Breast epithelium (tissue), 4 donors: ENCODE data around the gene RARA. TPM values are rescaled to one million over a fixed set of nuclear protein-coding genes. Genes with fewer than 3 reads are reported as not detected.

Experiments
- DNase-seq, 2 donors: peaks; one replicate each; pipeline ENCODE4 v3.0.0-alpha.2; 2019; ENCODE audit warnings: low spot score in 2 of 2
- H3K27ac ChIP-seq, 2 donors: fragments of 200-600 bp; sonication (generic) in 1 of 2; one replicate each; pipeline ENCODE4 v1.5.1; 2016 to 2019; ENCODE audit warnings: mild to moderate bottlenecking in 1 of 2
- H3K27me3 ChIP-seq, 2 donors: fragments of 200-600 bp; sonication (generic) in 1 of 2; one replicate each; pipeline versions ENCODE4 v1.5.1 to v1.6.0; 2017 to 2019; ENCODE audit warnings: control low read depth in 1 of 2, mild to moderate bottlenecking in 1 of 2
- H3K36me3 ChIP-seq: fragments of 200-600 bp; one replicate; pipeline ENCODE4 v1.5.1; 2019
- H3K4me1 ChIP-seq, 2 donors: fragments of 200-600 bp; sonication (generic); one replicate each; pipeline ENCODE4 v1.5.1; 2016 to 2019; ENCODE audit warnings: control low read depth in 1 of 2
- H3K4me3 ChIP-seq, 3 donors: fragments of 200-600 bp; sonication (generic); 1 replicate in 2 of 3; 2 replicates in 1 of 3; pipeline ENCODE4 v1.5.1; 2016 to 2019; ENCODE audit warnings: mild to moderate bottlenecking in 3 of 3, moderate library complexity in 2 of 3
- H3K9me3 ChIP-seq, 2 donors: fragments of 200-600 bp; sonication (generic) in 1 of 2; one replicate each; pipeline ENCODE4 v1.5.1; 2016 to 2019; ENCODE audit warnings: control low read depth in 1 of 2
- CTCF ChIP-seq, 3 donors: fragments of 450-650 bp; IDR thresholded peaks; one replicate each; pipeline ENCODE4 v1.5.1; 2016 to 2017; ENCODE audit warnings: antibody characterized with exemption in 3 of 3, mild to moderate bottlenecking in 3 of 3, moderate library complexity in 3 of 3
- POLR2A ChIP-seq: fragments of 450-650 bp; IDR thresholded peaks from one replicate; pipeline ENCODE4 v1.6.1; 2016; ENCODE audit warnings: antibody characterized with exemption, mild to moderate bottlenecking, moderate library complexity
- POLR2AphosphoS5 ChIP-seq, 3 donors: sonication (generic); formaldehyde crosslinking; IDR thresholded peaks; one replicate each; pipeline ENCODE4 v1.6.1; 2017; ENCODE audit warnings: antibody characterized with exemption in 3 of 3
- intact Hi-C: fragments of 100-400 bp; cut with DNase I; formaldehyde crosslinking; loops from one replicate; pipeline ENCODE4 v1.15.1; 2023; ENCODE audit warnings: low total_unique reads
- total RNA-seq, 3 donors: library from RNA; depleted of rRNA; stranded (reverse); fragments of >200 nt; gene quantifications; one replicate each; pipeline ENCODE4 v1.1.0, GENCODE V29; 2016

RARA gene
- total RNA-seq, 3 donors from 2014 or later, result 14.2 to 31.2 (median 25.2) TPM

- H3K4me3 ChIP-seq, result no peak overlapping the region
- H3K4me1 ChIP-seq, result peaks cover 44 to 84% of the 10 kb centered on the region in 2 donors
- intact Hi-C loops, result no loop called here
- no peak for TF ChIP-seq POLR2A
- no peak for TF ChIP-seq CTCF (IDR thresholded peaks at IDR 0.05)
- peak in 1 of 3 donors; percentile 27 for TF ChIP-seq POLR2AphosphoS5 (IDR thresholded peaks at IDR 0.05)
- no peaks in the 10 kb centered on the region for H3K36me3 ChIP-seq
- no peaks in the 10 kb centered on the region for H3K27me3 ChIP-seq
- no peaks in the 10 kb centered on the region for H3K9me3 ChIP-seq
- peak overlapping the region; percentile 94 to 97 for H3K27ac ChIP-seq
- peak; percentile 74 to 81 for DNase-seq
Observed at GRCh38 chr17:40311575-40311974, 2.6 kb downstream of the RARA start.

- no peaks in the 10 kb centered on the region for H3K36me3 ChIP-seq
- H3K4me3 ChIP-seq, result no peak overlapping the region
- H3K4me1 ChIP-seq, result peaks cover 44 to 80% of the 10 kb centered on the region in 2 donors
- TF ChIP-seq CTCF (IDR thresholded peaks at IDR 0.05) (no peak), POLR2AphosphoS5 (IDR thresholded peaks at IDR 0.05) (no peak), POLR2A (no peak)
- intact Hi-C loops, result no loop called here
- H3K9me3 ChIP-seq, result no peaks in the 10 kb centered on the region
- H3K27me3 ChIP-seq, result no peaks in the 10 kb centered on the region
- no peak for DNase-seq
- H3K27ac ChIP-seq, result peak overlapping the region; percentile 94 to 97
Observed at GRCh38 chr17:40312131-40312731, 3.3 kb downstream of the RARA start.

- Histone ChIP-seq H3K36me3 (no peaks in the 10 kb centered on the region), H3K9me3 (no peaks in the 10 kb centered on the region), H3K27ac (peak overlapping the region; percentile 94 to 97), H3K4me3 (no peak overlapping the region), H3K27me3 (no peaks in the 10 kb centered on the region), H3K4me1 (peaks cover 44 to 77% of the 10 kb centered on the region in 2 donors)
- intact Hi-C loops, result no loop called here
- DNase-seq, result no peak
- TF ChIP-seq POLR2AphosphoS5 (IDR thresholded peaks at IDR 0.05) (no peak), CTCF (IDR thresholded peaks at IDR 0.05) (no peak), POLR2A (no peak)
Observed at GRCh38 chr17:40312893-40313667, 4.1 kb downstream of the RARA start.

GRCh38 chr17:40313668-40314583 lies 4.9 kb downstream of the RARA start:
- Histone ChIP-seq H3K4me1 (peaks cover 38 to 72% of the 10 kb centered on the region in 2 donors), H3K27me3 (no peaks in the 10 kb centered on the region), H3K27ac (peak overlapping the region; percentile 94 to 97), H3K4me3 (no peak overlapping the region), H3K9me3 (no peaks in the 10 kb centered on the region), H3K36me3 (no peaks in the 10 kb centered on the region)
- no peak for TF ChIP-seq POLR2AphosphoS5 (IDR thresholded peaks at IDR 0.05)
- no peak for TF ChIP-seq CTCF (IDR thresholded peaks at IDR 0.05)
- TF ChIP-seq POLR2A, result no peak
- intact Hi-C loops, result no loop called here
- no peak for DNase-seq
